Tibial artery (tissue), 4 donors: ENCODE results near the gene DNTT.

Source experiments
- DNase-seq, 2 donors: peaks; one replicate each; pipeline ENCODE4 v3.0.0-alpha.2; 2019
- H3K27ac ChIP-seq, 2 donors: fragments of 200-600 bp; sonication (generic) in 1 of 2; 1 replicate in 1 of 2; 2 replicates in 1 of 2; pipeline ENCODE4 v1.5.1; 2018 to 2019; ENCODE audit warnings: mild to moderate bottlenecking in 1 of 2
- H3K27me3 ChIP-seq, 2 donors: fragments of 200-600 bp; sonication (generic) in 1 of 2; one replicate each; pipeline versions ENCODE4 v1.5.1 to v1.6.0; 2016 to 2019
- H3K36me3 ChIP-seq, 3 donors: fragments of 200-600 bp; sonication (generic) in 2 of 3; one replicate each; pipeline ENCODE4 v1.5.1; 2016 to 2019; ENCODE audit warnings: mild to moderate bottlenecking in 2 of 3
- H3K4me1 ChIP-seq, 4 donors: fragments of 200-600 bp; sonication (generic) in 2 of 4; 1 replicate in 3 of 4; 2 replicates in 1 of 4; pipeline ENCODE4 v1.5.1; 2016 to 2019
- H3K4me3 ChIP-seq, 2 donors: fragments of 200-600 bp; sonication (generic) in 1 of 2; 1 replicate in 1 of 2; 2 replicates in 1 of 2; pipeline ENCODE4 v1.5.1; 2018 to 2019; ENCODE audit warnings: mild to moderate bottlenecking in 2 of 2
- H3K9me3 ChIP-seq, 3 donors: fragments of 200-600 bp; sonication (generic) in 1 of 3; one replicate each; pipeline ENCODE4 v1.5.1; 2016 to 2019
- intact Hi-C: fragments of 100-400 bp; cut with DNase I; formaldehyde crosslinking; loops from one replicate; pipeline ENCODE4 v1.15.0; 2023; ENCODE audit warnings: low total_unique reads
- TF ChIP-seq, protein P1 (sequence below), 2 experiments: fragments of 200-600 bp in 1 of 2; fragments of 450-650 bp in 1 of 2; IDR thresholded peaks; one replicate each; pipeline ENCODE4 v1.5.1; 2017 to 2019; ENCODE audit warnings: antibody characterized with exemption in 2 of 2, mild to moderate bottlenecking in 1 of 2, moderate library complexity in 1 of 2

Gene DNTT

GRCh38 chr10:96271016-96271815 lies 33.0 kb upstream of the DNTT start, which contains the start of gene BLNK:
Gene BLNK, minus strand, starts transcription at chr10:96271569. Its CDS starts 171 bp downstream, at chr10:96271398.
- H3K36me3 ChIP-seq = no peaks in the 10 kb centered on the region
- H3K9me3 ChIP-seq = no peaks in the 10 kb centered on the region
- H3K27ac ChIP-seq = peak within 1 kb of the TSS; percentile 56 to 59
- intact Hi-C loops = no loop called here
- H3K27me3 ChIP-seq = no peaks in the 10 kb centered on the region
- TF ChIP-seq, protein P1, sequence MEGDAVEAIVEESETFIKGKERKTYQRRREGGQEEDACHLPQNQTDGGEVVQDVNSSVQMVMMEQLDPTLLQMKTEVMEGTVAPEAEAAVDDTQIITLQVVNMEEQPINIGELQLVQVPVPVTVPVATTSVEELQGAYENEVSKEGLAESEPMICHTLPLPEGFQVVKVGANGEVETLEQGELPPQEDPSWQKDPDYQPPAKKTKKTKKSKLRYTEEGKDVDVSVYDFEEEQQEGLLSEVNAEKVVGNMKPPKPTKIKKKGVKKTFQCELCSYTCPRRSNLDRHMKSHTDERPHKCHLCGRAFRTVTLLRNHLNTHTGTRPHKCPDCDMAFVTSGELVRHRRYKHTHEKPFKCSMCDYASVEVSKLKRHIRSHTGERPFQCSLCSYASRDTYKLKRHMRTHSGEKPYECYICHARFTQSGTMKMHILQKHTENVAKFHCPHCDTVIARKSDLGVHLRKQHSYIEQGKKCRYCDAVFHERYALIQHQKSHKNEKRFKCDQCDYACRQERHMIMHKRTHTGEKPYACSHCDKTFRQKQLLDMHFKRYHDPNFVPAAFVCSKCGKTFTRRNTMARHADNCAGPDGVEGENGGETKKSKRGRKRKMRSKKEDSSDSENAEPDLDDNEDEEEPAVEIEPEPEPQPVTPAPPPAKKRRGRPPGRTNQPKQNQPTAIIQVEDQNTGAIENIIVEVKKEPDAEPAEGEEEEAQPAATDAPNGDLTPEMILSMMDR (IDR thresholded peaks at IDR 0.05) = no peak
- peak within 1 kb of the TSS in 1 of 2 donors; percentile 14 for H3K4me3 ChIP-seq
- H3K4me1 ChIP-seq = peaks cover 0 to 25% (median 16%) of the 10 kb centered on the region in 4 donors
- peak; percentile 87 to 88 for DNase-seq

GRCh38 chr10:96272316-96273280 lies 31.6 kb upstream of the DNTT start:
- no peaks in the 10 kb centered on the region for H3K9me3 ChIP-seq
- H3K27me3 ChIP-seq = no peaks in the 10 kb centered on the region
- H3K27ac ChIP-seq = peak overlapping the region in 1 of 2 donors; percentile 59
- DNase-seq = no peak
- H3K36me3 ChIP-seq = no peaks in the 10 kb centered on the region
- TF ChIP-seq, protein P1 (IDR thresholded peaks at IDR 0.05) = no peak
- H3K4me3 ChIP-seq = no peak overlapping the region
- intact Hi-C loops = no loop called here
- peaks cover 0 to 33% (median 18%) of the 10 kb centered on the region in 4 donors for H3K4me1 ChIP-seq

GRCh38 chr10:96275685-96276418 lies 28.4 kb upstream of the DNTT start:
- H3K36me3 ChIP-seq = no peaks in the 10 kb centered on the region
- peak in 1 of 2 donors; percentile 77 for DNase-seq
- H3K9me3 ChIP-seq = no peaks in the 10 kb centered on the region
- intact Hi-C loops = no loop called here
- TF ChIP-seq, protein P1 (IDR thresholded peaks at IDR 0.05) = no peak
- no peak overlapping the region for H3K4me3 ChIP-seq
- no peaks in the 10 kb centered on the region for H3K27me3 ChIP-seq
- peaks cover 0 to 29% (median 15%) of the 10 kb centered on the region in 4 donors for H3K4me1 ChIP-seq
- peak overlapping the region; percentile 18 to 45 for H3K27ac ChIP-seq

DNA sequence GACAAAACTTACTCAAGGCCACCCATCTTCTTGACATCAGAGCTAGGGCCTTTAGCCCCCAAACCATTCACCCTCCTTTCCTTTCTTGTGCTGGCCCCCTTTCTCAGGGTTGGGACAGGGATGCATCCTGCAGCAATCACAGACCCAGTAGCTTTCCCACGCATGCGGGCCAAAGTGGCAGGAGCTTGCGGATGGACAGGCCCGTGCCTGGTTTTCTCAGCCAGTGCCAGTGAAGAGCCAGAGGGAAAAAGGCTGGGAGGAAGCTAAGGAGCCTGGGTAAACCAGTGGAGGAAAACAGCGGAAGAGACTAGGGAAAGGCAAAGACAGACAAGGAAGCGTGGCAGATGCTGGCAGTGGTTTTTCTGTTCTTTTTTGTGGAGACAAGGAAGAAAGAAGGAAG lies 27.8 kb upstream of the DNTT start:
- Histone ChIP-seq H3K4me3 (no peak overlapping the region), H3K36me3 (no peaks in the 10 kb centered on the region), H3K4me1 (peaks cover 0 to 23% (median 11%) of the 10 kb centered on the region in 4 donors), H3K9me3 (no peaks in the 10 kb centered on the region), H3K27me3 (no peaks in the 10 kb centered on the region), H3K27ac (peak overlapping the region; percentile 18 to 45)
- intact Hi-C loops = no loop called here
- no peak for DNase-seq
- TF ChIP-seq, protein P1 (IDR thresholded peaks at IDR 0.05) = no peak

DNA sequence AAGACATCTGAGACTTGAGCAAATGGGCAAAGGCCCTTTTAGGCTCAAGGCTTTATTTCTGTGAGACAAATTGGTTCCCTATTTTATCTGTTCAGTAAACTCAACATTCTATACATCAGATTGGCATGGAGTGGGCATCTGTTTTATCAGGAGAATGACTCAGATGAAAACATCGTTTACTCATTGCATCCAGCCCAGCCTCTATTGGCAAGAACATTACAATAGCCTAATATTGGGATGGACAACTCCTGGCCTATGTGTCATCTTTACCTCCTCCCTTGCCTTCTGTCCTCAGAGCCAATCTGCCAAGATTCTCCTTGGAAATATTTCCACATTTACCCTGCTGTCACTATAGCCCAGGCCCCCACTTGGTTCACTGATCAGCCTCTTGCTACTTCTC lies 27.4 kb upstream of the DNTT start:
- Histone ChIP-seq H3K27ac (peak overlapping the region in 1 of 2 donors; percentile 45), H3K4me3 (no peak overlapping the region), H3K27me3 (no peaks in the 10 kb centered on the region), H3K36me3 (no peaks in the 10 kb centered on the region), H3K9me3 (no peaks in the 10 kb centered on the region), H3K4me1 (peaks cover 0 to 20% (median 11%) of the 10 kb centered on the region in 4 donors)
- TF ChIP-seq, protein P1 (IDR thresholded peaks at IDR 0.05) = no peak
- DNase-seq = no peak
- intact Hi-C loops = no loop called here
